T-helper 1 cell treated with Interleukin-12 subunit alpha and Interleukin-12 subunit beta and Interleukin-4 antibody, amounts not matched to agents 30 μg/mL and 1 μg/mL, for 36 hours (primary cell): ENCODE results near the gene CHRNA7.

Experiments used
- H3K27ac Mint-ChIP-seq: one replicate; pipeline ENCODE4 v1.8.0; 2021; ENCODE audit warnings: mild to moderate bottlenecking, mixed read lengths
- H3K27me3 Mint-ChIP-seq: one replicate; pipeline ENCODE4 v1.8.0; 2021; ENCODE audit warnings: low read depth, mixed read lengths
- H3K36me3 Mint-ChIP-seq: one replicate; pipeline ENCODE4 v1.8.0; 2021; ENCODE audit warnings: low read depth, mixed read lengths
- H3K4me1 Mint-ChIP-seq: one replicate; pipeline ENCODE4 v1.8.0; 2021; ENCODE audit warnings: low read depth, mixed read lengths
- H3K4me3 Mint-ChIP-seq: one replicate; pipeline ENCODE4 v1.8.0; 2021; ENCODE audit warnings: mild to moderate bottlenecking, moderate library complexity, mixed read lengths
- H3K9me3 Mint-ChIP-seq: one replicate; pipeline ENCODE4 v1.8.0; 2021; ENCODE audit warnings: mixed read lengths

CHRNA7 gene

DNA sequence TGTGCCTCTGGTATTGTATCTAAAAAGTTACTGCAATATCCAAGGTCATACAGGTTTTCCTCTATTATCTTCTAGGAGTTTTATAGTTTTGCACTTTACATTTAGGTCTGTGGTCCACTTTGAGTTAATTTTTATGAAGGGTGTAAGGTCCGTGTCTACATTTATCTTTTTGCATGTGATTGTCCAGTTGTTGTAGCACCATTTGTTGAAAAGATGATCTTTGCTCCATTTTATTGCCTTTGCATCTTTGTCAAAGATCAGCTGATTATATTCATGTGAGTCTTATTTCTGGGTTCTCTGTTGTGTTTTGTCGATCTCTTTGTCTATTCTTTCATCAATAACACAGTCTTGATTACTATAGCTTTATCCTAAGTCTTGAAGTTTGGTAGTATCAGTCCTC is 6.7 kb downstream of the CHRNA7 start:
- Mint-ChIP-seq H3K27ac (no peak overlapping the region), H3K9me3 (no peaks in the 10 kb centered on the region), H3K27me3 (peaks cover 35% of the 10 kb centered on the region), H3K4me1 (no peaks in the 10 kb centered on the region), H3K4me3 (no peak overlapping the region), H3K36me3 (no peaks in the 10 kb centered on the region)

DNA sequence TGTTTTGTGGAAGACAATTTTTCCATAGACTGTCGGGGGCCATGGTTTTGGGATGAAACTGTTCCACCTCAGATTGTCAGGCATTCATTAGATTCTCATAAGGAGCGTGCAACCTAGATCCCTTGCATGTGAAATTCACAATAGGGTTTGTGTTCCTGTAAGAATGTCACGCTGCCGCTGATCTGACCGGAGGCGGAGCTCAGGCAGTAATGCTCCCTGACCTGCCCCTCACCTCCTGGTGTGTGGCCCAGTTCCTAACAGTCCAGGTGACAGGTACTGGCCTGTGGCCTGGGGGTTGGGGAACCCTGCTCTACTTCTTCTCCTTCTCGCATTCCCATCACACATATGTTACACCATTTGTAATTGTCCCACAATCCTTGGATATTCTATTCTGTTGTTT is 11.0 kb downstream of the CHRNA7 start:
- Mint-ChIP-seq H3K27me3 (peaks cover 17% of the 10 kb centered on the region), H3K9me3 (no peaks in the 10 kb centered on the region), H3K4me1 (no peaks in the 10 kb centered on the region), H3K4me3 (no peak overlapping the region), H3K27ac (no peak overlapping the region), H3K36me3 (no peaks in the 10 kb centered on the region)

DNA sequence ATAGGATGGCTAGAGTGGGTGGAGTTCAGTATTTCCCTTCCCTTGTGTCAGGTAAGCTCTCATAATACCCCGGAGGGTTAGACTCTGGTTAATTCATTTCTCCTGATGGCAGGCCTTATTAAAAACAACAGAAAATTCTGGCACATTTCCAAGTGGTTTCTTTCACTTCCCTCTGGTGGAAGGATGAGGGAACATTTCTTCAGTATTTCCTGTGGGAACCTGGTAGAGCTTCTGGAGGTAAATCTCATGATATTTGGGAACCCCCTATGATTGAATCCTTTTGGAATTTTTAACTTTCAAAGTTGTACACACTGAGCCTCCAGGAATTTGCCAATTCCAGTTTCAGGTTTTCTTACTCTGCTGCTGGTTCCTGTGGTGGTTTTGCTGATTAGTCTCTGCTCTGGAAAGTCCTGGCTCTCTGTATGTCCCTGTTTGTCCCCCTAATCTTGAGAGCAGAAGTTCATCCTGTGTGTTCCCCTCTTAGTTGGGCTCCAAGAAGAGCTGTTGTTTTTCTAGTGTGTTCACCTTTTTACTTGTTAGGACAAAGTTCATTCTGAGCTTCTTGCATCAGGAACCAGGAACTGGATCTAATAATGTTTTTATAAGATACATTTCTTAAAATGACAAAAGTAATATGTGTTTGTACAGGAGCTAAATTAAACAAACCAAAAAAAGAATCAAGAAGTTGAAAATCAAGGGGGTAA is 12.1 kb downstream of the CHRNA7 start:
- Mint-ChIP-seq H3K4me1 (no peaks in the 10 kb centered on the region), H3K27me3 (peaks cover 12% of the 10 kb centered on the region), H3K36me3 (no peaks in the 10 kb centered on the region), H3K9me3 (no peaks in the 10 kb centered on the region), H3K27ac (no peak overlapping the region), H3K4me3 (no peak overlapping the region)

DNA sequence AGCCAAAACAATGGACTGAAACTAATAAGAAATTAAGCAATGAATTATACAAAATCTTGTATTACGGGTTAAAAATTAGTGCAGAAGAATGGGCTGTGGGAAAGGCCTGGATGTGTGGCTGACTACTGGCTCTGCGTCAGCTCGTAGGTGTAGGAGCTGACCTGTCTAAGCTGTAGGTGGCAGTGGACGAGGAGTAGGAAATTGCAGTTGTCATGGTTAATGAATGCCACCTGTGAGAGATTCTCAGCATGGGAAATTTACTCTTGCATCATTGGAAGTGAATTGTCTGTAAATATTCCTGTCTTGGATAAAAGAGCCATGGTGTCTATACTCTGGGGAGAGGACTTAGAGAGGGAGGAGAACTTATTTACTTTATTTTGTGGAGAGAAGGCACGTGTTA is 23.4 kb downstream of the CHRNA7 start:
- Mint-ChIP-seq H3K4me3 (no peak overlapping the region), H3K27ac (no peak overlapping the region), H3K9me3 (no peaks in the 10 kb centered on the region), H3K36me3 (no peaks in the 10 kb centered on the region), H3K4me1 (no peaks in the 10 kb centered on the region), H3K27me3 (no peaks in the 10 kb centered on the region)

DNA sequence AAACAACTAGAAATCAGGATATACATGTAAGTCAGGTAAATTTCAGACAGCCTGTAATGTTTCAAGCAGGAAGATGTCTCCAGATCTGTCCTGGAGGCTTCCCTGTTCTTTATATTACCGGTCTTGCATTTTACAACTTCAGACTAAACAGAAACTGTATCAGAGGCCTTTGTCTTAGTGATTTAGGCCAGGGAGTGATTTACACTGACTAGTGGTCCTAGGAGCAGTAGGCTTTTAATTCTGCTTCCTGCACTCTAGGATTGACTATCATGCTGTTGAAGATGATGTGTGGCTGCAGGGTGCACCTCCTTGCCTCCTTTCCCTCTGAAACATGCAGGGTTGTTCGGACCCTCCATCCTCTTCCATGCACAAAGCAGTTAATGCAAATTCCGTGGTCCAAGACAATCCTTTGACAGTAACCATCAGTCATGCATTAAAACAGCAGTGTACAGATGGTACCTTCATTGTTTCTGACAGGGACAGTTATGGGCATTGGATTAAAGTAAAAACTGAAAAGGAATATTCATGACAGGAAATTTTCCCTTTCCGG is 27.6 kb downstream of the CHRNA7 start:
- H3K27me3 Mint-ChIP-seq: peaks cover 4% of the 10 kb centered on the region
- no peak overlapping the region for H3K4me3 Mint-ChIP-seq
- H3K27ac Mint-ChIP-seq: no peak overlapping the region
- H3K4me1 Mint-ChIP-seq: no peaks in the 10 kb centered on the region
- no peaks in the 10 kb centered on the region for H3K9me3 Mint-ChIP-seq
- no peaks in the 10 kb centered on the region for H3K36me3 Mint-ChIP-seq

DNA sequence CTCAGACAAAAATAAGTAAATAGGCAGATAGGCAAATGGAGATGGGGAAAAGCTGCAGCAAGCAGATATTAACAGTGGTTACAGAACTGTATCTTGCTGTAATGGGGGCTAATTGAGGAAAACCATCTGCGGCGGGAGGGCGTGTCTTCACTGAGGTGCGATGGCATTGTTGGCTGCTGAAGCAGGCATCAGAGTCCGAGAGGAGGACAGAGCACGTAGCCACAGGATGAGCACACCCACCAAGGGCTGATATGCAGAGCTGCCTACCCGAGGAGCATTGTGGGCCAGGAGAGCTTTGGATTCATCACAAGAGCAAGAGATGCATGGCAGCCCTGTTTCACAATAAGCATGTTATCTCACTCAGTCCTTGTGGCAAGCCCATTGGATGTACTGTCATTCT is 30.4 kb downstream of the CHRNA7 start:
- peaks cover 4% of the 10 kb centered on the region for H3K27me3 Mint-ChIP-seq
- no peaks in the 10 kb centered on the region for H3K4me1 Mint-ChIP-seq
- no peaks in the 10 kb centered on the region for H3K36me3 Mint-ChIP-seq
- H3K4me3 Mint-ChIP-seq: no peak overlapping the region
- H3K27ac Mint-ChIP-seq: no peak overlapping the region
- no peaks in the 10 kb centered on the region for H3K9me3 Mint-ChIP-seq

DNA sequence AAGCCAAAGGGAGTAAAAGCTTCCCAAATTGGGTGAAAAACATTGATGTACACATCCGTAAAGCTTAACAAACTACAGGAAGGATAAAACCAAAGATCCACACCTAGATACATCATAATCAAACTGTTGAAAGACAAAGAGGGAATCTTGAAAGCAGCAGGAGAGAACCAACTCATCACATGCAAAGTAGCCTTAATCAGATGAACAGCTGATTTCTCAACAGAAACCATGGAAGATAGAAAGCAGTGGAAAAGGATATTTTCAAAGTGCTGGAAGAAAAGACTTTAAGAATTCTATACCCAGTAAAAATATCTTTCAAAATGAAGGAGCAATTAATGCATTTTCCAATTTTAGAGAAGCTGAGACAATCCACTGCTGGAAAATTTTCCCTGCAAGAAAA is 36.8 kb downstream of the CHRNA7 start:
- Mint-ChIP-seq H3K9me3 (peaks cover 34% of the 10 kb centered on the region), H3K4me3 (no peak overlapping the region), H3K27me3 (no peaks in the 10 kb centered on the region), H3K36me3 (peaks cover 4% of the 10 kb centered on the region), H3K4me1 (no peaks in the 10 kb centered on the region), H3K27ac (no peak overlapping the region)

DNA sequence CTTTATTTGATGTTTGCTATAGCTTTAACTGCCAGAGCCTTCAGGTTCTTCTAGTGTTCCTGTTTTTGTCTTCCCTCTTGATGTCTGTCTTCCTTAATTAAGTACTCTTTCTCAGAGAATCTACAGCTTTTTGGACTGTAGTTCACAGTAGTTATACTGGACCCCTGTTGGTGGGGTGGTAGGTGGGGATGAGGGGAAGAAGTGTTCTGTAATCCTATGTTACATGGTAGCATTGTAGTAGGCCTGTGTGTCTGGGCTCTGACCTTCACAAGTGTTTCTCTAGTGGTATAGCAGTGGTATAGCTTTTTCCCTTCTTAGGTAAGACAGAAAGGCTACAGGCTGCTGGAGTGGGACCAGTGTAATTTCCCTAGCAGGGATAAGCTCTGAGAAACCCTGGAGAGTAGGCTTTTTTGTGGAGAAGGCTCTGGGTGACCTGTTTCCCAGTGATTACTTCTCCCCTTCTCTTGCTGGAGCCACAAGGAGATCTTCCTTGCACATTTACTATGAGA is 59.6 kb downstream of the CHRNA7 start:
- H3K27ac Mint-ChIP-seq: no peak overlapping the region
- no peaks in the 10 kb centered on the region for H3K9me3 Mint-ChIP-seq
- no peaks in the 10 kb centered on the region for H3K36me3 Mint-ChIP-seq
- no peaks in the 10 kb centered on the region for H3K4me1 Mint-ChIP-seq
- H3K4me3 Mint-ChIP-seq: no peak overlapping the region
- peaks cover 3% of the 10 kb centered on the region for H3K27me3 Mint-ChIP-seq

DNA sequence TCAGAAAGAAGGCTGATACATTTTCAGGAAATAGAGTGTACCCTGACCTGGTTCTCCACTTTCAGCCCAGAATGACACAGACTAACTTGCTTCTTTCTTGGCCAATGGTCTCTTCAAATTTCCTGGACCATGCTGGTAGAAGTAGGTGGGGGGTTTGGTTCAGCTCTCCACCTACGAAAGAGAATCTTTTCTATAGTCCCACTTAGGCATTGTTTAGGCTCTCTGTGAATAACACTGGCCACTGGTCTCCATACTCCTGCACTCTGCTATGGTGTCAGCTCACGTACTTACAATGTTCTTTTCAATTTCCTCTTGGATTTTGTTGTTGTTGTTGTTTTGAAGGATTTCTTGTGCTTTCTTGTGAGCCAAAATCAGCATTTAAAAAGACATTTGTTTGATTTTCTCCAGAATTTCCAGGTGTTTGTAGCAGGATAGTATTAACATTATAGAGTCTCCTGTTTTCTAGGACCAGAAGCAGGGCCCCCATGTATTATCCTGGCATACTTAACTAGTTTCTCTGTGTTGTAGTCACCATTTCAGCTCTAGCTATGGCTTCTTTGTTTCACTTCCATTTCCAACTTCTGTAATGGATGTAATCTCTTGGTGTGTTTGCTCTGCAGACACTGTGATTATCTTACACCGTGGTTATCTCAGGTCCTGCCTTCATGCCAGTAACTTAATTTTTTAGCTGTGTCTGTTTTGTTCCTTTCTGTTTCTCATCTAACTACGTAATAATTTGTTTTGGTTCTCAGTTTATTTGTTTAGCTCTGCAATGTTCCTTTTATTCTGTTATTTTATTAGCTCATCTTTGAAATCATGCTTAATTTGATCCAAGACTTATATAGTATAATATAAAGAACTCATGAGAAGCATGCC is 61.4 kb downstream of the CHRNA7 start:
- H3K9me3 Mint-ChIP-seq: no peaks in the 10 kb centered on the region
- no peaks in the 10 kb centered on the region for H3K4me1 Mint-ChIP-seq
- peaks cover 3% of the 10 kb centered on the region for H3K27me3 Mint-ChIP-seq
- no peak overlapping the region for H3K4me3 Mint-ChIP-seq
- no peak overlapping the region for H3K27ac Mint-ChIP-seq
- no peaks in the 10 kb centered on the region for H3K36me3 Mint-ChIP-seq

DNA sequence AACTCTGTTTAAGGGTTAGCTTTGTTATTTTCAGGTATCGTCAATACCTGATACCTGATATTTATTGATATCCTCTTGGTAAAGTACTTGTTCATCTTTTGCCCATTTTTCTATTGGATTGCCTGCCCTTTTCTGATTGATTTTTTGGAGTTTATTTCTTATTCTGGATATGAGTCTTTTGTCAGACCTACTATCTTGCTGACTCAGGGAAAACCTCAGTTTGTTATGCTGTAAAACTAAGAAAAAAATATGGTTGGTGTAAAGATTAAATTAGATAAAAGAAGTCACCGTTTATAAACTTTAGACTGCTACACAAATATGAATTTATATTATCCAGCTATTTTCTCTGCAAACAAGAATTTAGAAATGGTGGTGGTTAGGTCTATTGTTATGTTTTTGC is 65.9 kb downstream of the CHRNA7 start:
- H3K9me3 Mint-ChIP-seq: no peaks in the 10 kb centered on the region
- H3K27me3 Mint-ChIP-seq: no peaks in the 10 kb centered on the region
- H3K4me1 Mint-ChIP-seq: no peaks in the 10 kb centered on the region
- no peak overlapping the region for H3K4me3 Mint-ChIP-seq
- no peaks in the 10 kb centered on the region for H3K36me3 Mint-ChIP-seq
- no peak overlapping the region for H3K27ac Mint-ChIP-seq

DNA sequence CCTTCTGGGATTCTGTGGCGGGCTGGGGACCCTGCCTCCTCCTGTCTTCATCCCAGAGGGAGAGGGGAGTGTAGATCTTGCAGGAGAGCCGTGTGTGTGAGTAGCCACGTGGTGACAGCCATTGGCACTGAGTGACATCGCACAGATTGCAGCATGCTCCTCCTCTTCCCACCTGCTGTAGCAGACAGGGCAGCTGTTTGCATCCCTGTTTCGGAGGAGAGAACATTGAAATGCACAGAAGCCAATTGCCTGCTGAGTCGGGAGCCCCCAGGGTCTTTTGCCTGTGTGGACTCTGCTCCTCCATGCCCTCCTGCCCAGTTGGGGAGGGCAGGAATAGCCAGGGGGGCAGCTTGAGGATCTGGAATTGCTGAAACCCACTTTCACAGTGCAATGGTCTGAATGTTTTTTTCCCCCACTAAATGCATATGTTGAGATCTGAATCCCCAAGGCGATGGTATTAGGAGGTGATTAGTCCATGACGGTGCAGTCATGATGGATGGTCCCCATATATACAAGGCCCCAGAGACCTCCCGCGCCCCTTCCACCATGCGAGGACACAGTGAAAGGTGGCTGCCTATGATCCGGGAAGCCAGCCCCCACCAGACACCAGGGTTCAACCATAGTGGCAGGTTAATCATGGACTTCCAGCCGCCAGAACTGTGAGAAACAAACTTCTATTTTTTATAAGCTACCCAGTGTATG is 66.8 kb downstream of the CHRNA7 start:
- H3K4me3 Mint-ChIP-seq: no peak overlapping the region
- no peaks in the 10 kb centered on the region for H3K36me3 Mint-ChIP-seq
- H3K27me3 Mint-ChIP-seq: no peaks in the 10 kb centered on the region
- no peaks in the 10 kb centered on the region for H3K9me3 Mint-ChIP-seq
- H3K4me1 Mint-ChIP-seq: no peaks in the 10 kb centered on the region
- H3K27ac Mint-ChIP-seq: no peak overlapping the region

DNA sequence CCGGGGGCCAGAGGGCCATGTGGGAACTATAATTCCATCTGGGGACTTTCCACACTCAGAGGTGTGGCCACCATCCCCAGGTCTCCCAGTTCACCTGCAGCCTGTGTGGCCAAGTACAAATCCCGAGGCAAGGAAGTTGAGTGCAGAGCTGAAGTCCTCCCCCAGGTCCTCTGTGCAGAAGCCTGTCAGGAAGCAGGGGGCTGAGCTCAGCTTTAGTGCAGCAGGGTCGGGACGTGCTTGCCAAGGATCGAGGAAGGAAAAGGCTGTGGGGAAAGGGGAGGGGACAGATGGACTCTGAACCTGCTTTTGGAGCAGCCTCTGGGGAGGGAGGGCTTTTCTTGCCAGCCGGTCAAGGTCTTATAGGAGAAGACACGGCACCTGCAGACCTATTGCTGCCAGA is 67.7 kb downstream of the CHRNA7 start:
- no peak overlapping the region for H3K27ac Mint-ChIP-seq
- no peaks in the 10 kb centered on the region for H3K27me3 Mint-ChIP-seq
- no peaks in the 10 kb centered on the region for H3K4me1 Mint-ChIP-seq
- no peaks in the 10 kb centered on the region for H3K9me3 Mint-ChIP-seq
- no peaks in the 10 kb centered on the region for H3K36me3 Mint-ChIP-seq
- H3K4me3 Mint-ChIP-seq: no peak overlapping the region

DNA sequence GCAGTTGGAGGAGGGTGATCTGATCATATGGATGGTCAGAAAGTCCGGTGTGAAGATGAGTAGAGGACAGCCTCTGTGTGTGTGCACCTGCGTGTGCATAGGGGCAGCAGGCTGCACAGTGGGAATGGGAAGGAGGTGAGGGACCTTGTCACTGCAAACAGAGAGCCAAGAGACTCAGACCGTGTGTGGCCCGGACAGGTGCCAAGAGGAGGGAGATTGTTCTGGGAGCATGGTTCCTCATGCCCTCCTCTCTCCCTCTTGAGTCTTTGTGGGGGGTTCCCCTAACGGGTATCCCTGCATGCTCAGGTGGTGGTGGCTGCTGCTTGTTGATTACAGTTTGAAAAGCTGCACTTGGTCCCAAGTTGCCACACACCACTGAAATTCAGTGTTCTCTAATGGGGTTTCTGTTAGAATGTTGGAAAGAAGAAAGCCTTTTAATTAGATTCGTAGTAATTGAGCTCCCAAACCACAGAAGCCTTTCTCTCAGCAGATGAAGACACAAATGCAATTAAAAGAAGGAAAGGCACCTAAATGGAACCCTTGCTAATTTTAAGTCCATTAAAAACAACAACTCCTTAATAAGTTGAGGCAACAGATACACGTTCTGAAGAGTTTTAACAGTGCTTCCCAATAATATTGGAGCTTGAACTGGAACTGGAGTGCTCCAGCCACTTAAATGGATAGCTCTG is 68.9 kb downstream of the CHRNA7 start:
- no peaks in the 10 kb centered on the region for H3K4me1 Mint-ChIP-seq
- no peaks in the 10 kb centered on the region for H3K9me3 Mint-ChIP-seq
- H3K27ac Mint-ChIP-seq: no peak overlapping the region
- no peaks in the 10 kb centered on the region for H3K36me3 Mint-ChIP-seq
- no peaks in the 10 kb centered on the region for H3K27me3 Mint-ChIP-seq
- no peak overlapping the region for H3K4me3 Mint-ChIP-seq
